Keratinocyte (primary cell): ENCODE results near the gene CUBN.

Experiments
- EZH2 ChIP-seq: IDR thresholded peaks from one replicate; pipeline ENCODE4 v1.6.1; 2012; ENCODE audit warnings: inconsistent platforms, mild to moderate bottlenecking, low read length, moderate library complexity
- TF ChIP-seq, protein P1 (sequence below), 3 experiments: IDR thresholded peaks in 1 of 3; conservative IDR thresholded peaks in 1 of 3; optimal IDR thresholded peaks in 1 of 3; 2 replicates in 2 of 3; 3 replicates in 1 of 3; pipeline versions ENCODE3 to v1.5.1; 2011; ENCODE audit warnings: low read length in 3 of 3, mild to moderate bottlenecking in 3 of 3, moderate library complexity in 2 of 3, control low read depth in 1 of 3, inconsistent platforms in 1 of 3; ENCODE audit not compliant: insufficient read depth in 2 of 3; ENCODE audit errors: extremely low read depth in 1 of 3

DNA sequence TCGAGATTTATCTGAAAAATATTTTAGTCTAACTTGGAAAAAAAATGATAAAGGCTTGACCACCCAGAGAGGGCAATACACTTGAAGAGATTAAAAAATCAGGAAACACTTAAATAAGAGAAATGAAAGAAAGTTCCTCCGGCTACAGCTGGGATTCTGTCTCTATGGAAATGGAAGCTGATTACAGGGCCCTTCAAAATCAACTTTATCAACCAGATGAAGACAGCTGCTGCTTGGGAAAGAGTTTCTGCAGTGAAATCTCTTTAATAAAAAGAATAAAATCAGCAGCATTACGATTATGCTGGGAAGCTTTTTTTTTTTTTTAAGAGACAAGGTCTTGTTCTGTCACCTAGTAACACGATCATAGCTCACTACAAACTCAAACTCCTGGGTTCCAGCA lies 316.9 kb downstream of the CUBN start:
- TF ChIP-seq, protein P1, sequence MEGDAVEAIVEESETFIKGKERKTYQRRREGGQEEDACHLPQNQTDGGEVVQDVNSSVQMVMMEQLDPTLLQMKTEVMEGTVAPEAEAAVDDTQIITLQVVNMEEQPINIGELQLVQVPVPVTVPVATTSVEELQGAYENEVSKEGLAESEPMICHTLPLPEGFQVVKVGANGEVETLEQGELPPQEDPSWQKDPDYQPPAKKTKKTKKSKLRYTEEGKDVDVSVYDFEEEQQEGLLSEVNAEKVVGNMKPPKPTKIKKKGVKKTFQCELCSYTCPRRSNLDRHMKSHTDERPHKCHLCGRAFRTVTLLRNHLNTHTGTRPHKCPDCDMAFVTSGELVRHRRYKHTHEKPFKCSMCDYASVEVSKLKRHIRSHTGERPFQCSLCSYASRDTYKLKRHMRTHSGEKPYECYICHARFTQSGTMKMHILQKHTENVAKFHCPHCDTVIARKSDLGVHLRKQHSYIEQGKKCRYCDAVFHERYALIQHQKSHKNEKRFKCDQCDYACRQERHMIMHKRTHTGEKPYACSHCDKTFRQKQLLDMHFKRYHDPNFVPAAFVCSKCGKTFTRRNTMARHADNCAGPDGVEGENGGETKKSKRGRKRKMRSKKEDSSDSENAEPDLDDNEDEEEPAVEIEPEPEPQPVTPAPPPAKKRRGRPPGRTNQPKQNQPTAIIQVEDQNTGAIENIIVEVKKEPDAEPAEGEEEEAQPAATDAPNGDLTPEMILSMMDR (optimal IDR thresholded peaks at IDR 0.05 in 1 of 3, IDR thresholded peaks at IDR 0.05 in 1 of 3, conservative IDR thresholded peaks at IDR 0.05 in 1 of 3; ENCODE audit: extremely low read depth in 1 of 3, insufficient read depth in 2 of 3, low read length in 3 of 3) = no peak
- TF ChIP-seq EZH2 = no peak
